T-cell (primary cell): ENCODE measurements around the gene CCDC91. TPM values are rescaled to one million over a fixed set of nuclear protein-coding genes. Genes with fewer than 3 reads are reported as not detected.

Experiments used
- ATAC-seq, 4 experiments: fragments of 200-7000 bp in 3 of 4; fragments of 150-1000 bp in 1 of 4; cut with Tn5 transposase; replicated peaks in 1 of 4; 1 replicate in 3 of 4; 2 replicates in 1 of 4; pipeline ENCODE4 v1.10.0; 2021; ENCODE audit warnings: moderate library complexity in 3 of 4, mild to moderate bottlenecking in 2 of 4, moderate number of reproducible peaks in 1 of 4
- CTCF ChIA-PET, 2 donors: fragments of 300-600 bp; sonication (Branson Sonifier 250); formaldehyde crosslinking; loops; one replicate each; lab custom pipeline; 2022; ENCODE audit warnings: antibody characterized with exemption in 2 of 2; lab: Charles Lee
- POLR2A ChIA-PET, 2 donors: fragments of 300-600 bp; sonication (Branson Sonifier 250); formaldehyde crosslinking; loops; one replicate each; lab custom pipeline; 2022; ENCODE audit warnings: antibody characterized with exemption in 2 of 2; lab: Charles Lee
- DNase-seq, 35 experiments: peaks; one replicate each; pipeline versions ENCODE4 v3.0.0 to v3.0.0-alpha.2; 2013 to 2023
- H3K27ac ChIP-seq: one replicate; pipeline ENCODE4 v1.5.1; 2013; ENCODE audit warnings: low read length
- H3K27me3 ChIP-seq, 2 experiments: replicated peaks in 1 of 2; 1 replicate in 1 of 2; 2 replicates in 1 of 2; pipeline versions ENCODE4 v1.6.1 to v1.7.0; 2013; ENCODE audit warnings: low read length in 1 of 2, mixed read lengths in 1 of 2; ENCODE audit not compliant: control insufficient read depth in 2 of 2, insufficient read depth in 2 of 2; ENCODE audit errors: extremely low read depth in 1 of 2
- H3K36me3 ChIP-seq, 2 donors: 1 replicate in 1 of 2; 2 replicates in 1 of 2; pipeline versions ENCODE4 v1.6.1 to v1.7.0; 2013; ENCODE audit warnings: low read length in 1 of 2; ENCODE audit not compliant: control insufficient read depth in 2 of 2, insufficient read depth in 1 of 2; ENCODE audit errors: extremely low read depth in 1 of 2
- H3K4me1 ChIP-seq, 2 experiments: 1 replicate in 1 of 2; 2 replicates in 1 of 2; pipeline versions ENCODE4 v1.6.1 to v1.7.0; 2013; ENCODE audit warnings: low read length in 2 of 2, mixed read lengths in 1 of 2; ENCODE audit not compliant: insufficient read depth in 2 of 2, control insufficient read depth in 1 of 2; ENCODE audit errors: extremely low read depth in 1 of 2
- H3K4me3 ChIP-seq, 2 donors: 1 replicate in 1 of 2; 2 replicates in 1 of 2; pipeline versions ENCODE4 v1.5.1 to v1.7.0; 2013; ENCODE audit warnings: mild to moderate bottlenecking in 2 of 2, low read length in 1 of 2, moderate library complexity in 1 of 2; ENCODE audit not compliant: control insufficient read depth in 1 of 2; ENCODE audit errors: extremely low read depth in 1 of 2
- H3K9me3 ChIP-seq: 2 replicates; pipeline ENCODE4 v1.7.0; 2013
- H3K27ac Mint-ChIP-seq, 2 donors: one replicate each; pipeline ENCODE4 v1.8.0; 2020 to 2021; ENCODE audit warnings: mild to moderate bottlenecking in 2 of 2, mixed read lengths in 2 of 2
- H3K27me3 Mint-ChIP-seq, 2 donors: one replicate each; pipeline ENCODE4 v1.8.0; 2021 to 2022; ENCODE audit warnings: mixed read lengths in 2 of 2
- H3K36me3 Mint-ChIP-seq: one replicate; pipeline ENCODE4 v1.8.0; 2021; ENCODE audit warnings: mixed read lengths
- H3K4me1 Mint-ChIP-seq, 3 donors: one replicate each; pipeline ENCODE4 v1.8.0; 2020 to 2022; ENCODE audit warnings: mixed read lengths in 3 of 3, mild to moderate bottlenecking in 1 of 3
- H3K4me3 Mint-ChIP-seq, 3 donors: one replicate each; pipeline ENCODE4 v1.8.0; 2020 to 2022; ENCODE audit warnings: mild to moderate bottlenecking in 3 of 3, mixed read lengths in 3 of 3, moderate library complexity in 3 of 3
- H3K9me3 Mint-ChIP-seq, 3 donors: one replicate each; pipeline ENCODE4 v1.8.0; 2020 to 2022; ENCODE audit warnings: mixed read lengths in 3 of 3
- WGBS: methylation state at CpG from one replicate; pipeline ENCODE4 v1.1.5; 2013; ENCODE audit warnings: missing lambda C conversion rate; ENCODE audit not compliant: insufficient coverage; 5-methylcytosine and 5-hydroxymethylcytosine counted together
- total RNA-seq, 35 experiments: library from RNA in 6 of 35; stranded (reverse) in 6 of 35; fragments of 120-200 nt in 1 of 35; gene quantifications; one replicate each; pipeline versions ENCODE4 v1.2.1 to v1.2.4 and lab custom pipeline; 2013 to 2026

Gene CCDC91
- total RNA-seq, 5 donors from 2014 or later (not counting 1 experiment from before 2014, with no cell fraction given): 65.7 to 73.0 (median 68.7) TPM

DNA sequence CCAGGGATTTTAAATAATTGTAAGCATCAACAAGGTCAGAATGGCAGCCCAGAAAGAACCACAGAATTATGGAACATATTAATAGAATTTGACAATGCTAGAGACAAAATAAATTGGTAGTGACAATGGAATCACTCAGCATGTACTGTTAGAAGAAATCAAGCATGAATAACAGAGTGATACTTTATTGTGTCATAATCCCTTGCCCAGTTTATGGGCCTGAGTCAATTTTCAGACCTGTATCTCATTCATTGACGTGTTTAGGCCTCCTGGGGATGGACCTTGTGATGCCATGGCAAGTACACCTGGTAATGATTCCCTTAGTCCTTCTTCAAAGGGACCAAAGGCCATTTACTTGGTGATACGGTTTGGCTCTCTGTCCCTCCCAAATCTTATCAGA, 12.8 kb upstream of the CCDC91 start:
- Mint-ChIP-seq H3K36me3 (no peaks in the 10 kb centered on the region), H3K9me3 (peaks cover 4 to 6% (median 6%) of the 10 kb centered on the region in 3 donors), H3K4me3 (no peak overlapping the region), H3K27ac (no peak overlapping the region), H3K4me1 (no peaks in the 10 kb centered on the region), H3K27me3 (peaks cover 0 to 3% of the 10 kb centered on the region in 2 donors)
- H3K4me1 ChIP-seq: no peaks in the 10 kb centered on the region
- 67% methylated on average over 1 of the region's 2 CpGs for WGBS
- ATAC-seq: no peak
- H3K27ac ChIP-seq: no peak overlapping the region
- no peaks in the 10 kb centered on the region for H3K27me3 ChIP-seq
- H3K4me3 ChIP-seq: no peak overlapping the region
- POLR2A ChIA-PET: interaction anchor here in 1 of 2 donors (0.5 kb wide), 1 partner anchor 12 kb away, joined by 5 read pairs; no protein-coding TSS in a partner anchor
- H3K36me3 ChIP-seq: no peaks in the 10 kb centered on the region
- CTCF ChIA-PET: no interaction called here
- DNase-seq: no peak
- H3K9me3 ChIP-seq: no peaks in the 10 kb centered on the region

DNA sequence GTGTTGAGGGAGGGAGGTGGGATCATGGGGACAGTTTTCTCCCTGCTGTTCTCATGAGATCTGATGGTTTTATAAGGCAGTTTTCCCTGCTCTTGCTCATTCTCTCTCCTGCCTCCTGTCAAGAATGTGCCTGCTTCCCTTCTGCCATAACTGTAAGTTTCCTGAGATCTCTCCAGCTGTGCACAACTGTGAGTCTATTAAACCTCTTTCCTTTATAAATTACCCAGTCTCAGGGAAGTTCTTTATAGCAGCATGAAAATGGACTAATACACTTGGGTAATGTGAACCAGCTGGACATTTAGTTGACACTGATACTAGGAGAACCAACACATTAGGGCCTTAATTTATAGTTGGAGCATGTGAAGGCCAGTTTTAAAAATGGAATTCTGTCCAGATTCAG, 12.4 kb upstream of the CCDC91 start:
- no peak overlapping the region for H3K4me3 Mint-ChIP-seq
- POLR2A ChIA-PET: no interaction called here
- H3K9me3 Mint-ChIP-seq: peaks cover 4 to 6% (median 6%) of the 10 kb centered on the region in 3 donors
- no peak overlapping the region for H3K27ac Mint-ChIP-seq
- Histone ChIP-seq H3K9me3 (no peaks in the 10 kb centered on the region), H3K27ac (no peak overlapping the region), H3K27me3 (no peaks in the 10 kb centered on the region), H3K4me1 (no peaks in the 10 kb centered on the region), H3K4me3 (no peak overlapping the region), H3K36me3 (no peaks in the 10 kb centered on the region)
- CTCF ChIA-PET: interaction anchor here in 1 of 2 donors (0.6 kb wide), 1 partner anchor 12 kb away, joined by 4 read pairs; no protein-coding TSS in a partner anchor
- DNase-seq: no peak
- peaks cover 0 to 3% of the 10 kb centered on the region in 2 donors for H3K27me3 Mint-ChIP-seq
- H3K36me3 Mint-ChIP-seq: no peaks in the 10 kb centered on the region
- no peak for ATAC-seq
- H3K4me1 Mint-ChIP-seq: no peaks in the 10 kb centered on the region

DNA sequence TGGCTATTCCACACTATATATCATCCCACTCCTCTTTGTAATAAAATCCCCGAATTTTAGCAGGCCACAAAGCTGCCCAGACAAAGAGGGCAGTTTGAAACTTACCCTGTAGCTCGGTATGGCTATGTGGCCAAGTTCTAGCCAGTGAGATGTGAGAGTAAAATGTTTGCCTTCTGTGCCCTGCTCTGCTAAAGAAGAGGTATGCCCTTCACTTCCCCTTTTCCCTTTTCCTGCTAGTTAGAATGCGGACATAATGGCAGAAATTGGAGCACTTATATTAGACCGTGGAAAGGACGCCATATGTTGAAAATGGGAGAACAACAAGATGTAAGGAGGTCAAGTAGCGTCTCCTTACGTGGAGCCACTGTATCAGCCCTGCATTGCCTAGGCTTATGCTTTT, 11.5 kb upstream of the CCDC91 start:
- Histone ChIP-seq H3K27me3 (no peaks in the 10 kb centered on the region), H3K27ac (no peak overlapping the region), H3K4me3 (no peak overlapping the region), H3K36me3 (no peaks in the 10 kb centered on the region), H3K4me1 (no peaks in the 10 kb centered on the region), H3K9me3 (no peaks in the 10 kb centered on the region)
- 91% methylated on average over 4 of the region's 7 CpGs for WGBS
- no peak for ATAC-seq
- H3K4me3 Mint-ChIP-seq: no peak overlapping the region
- CTCF ChIA-PET: interaction anchor here in 1 of 2 donors (1.0 kb wide), 1 partner anchor 24 kb away, joined by 3 read pairs; no protein-coding TSS in a partner anchor
- no peaks in the 10 kb centered on the region for H3K4me1 Mint-ChIP-seq
- H3K27me3 Mint-ChIP-seq: peaks cover 0 to 5% of the 10 kb centered on the region in 2 donors
- DNase-seq: no peak
- H3K36me3 Mint-ChIP-seq: no peaks in the 10 kb centered on the region
- peaks cover 4 to 10% (median 6%) of the 10 kb centered on the region in 3 donors for H3K9me3 Mint-ChIP-seq
- POLR2A ChIA-PET: interaction anchor here in 1 of 2 donors (0.6 kb wide), 1 partner anchor 996 kb away, joined by 5 read pairs; no protein-coding TSS in a partner anchor
- no peak overlapping the region for H3K27ac Mint-ChIP-seq

DNA sequence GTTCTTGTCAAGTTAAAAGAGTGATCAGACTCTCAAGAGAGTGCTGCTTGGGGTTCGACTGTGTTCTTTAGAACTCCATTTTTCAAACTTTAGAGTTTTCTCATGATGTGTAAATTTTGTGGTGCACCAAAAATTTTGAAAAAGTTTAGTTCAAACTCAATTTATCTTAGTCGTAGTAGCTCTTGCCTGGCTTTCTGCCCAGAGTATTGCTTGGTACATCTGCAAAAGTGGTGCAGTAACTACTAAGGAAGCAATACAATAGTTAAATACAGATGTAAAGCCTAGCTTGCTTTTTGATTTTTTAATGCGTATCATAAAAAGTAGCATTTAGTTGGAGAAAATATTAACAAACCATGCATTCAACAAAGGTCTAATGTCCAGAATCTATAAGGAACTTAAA, 9.5 kb upstream of the CCDC91 start:
- H3K9me3 ChIP-seq: no peaks in the 10 kb centered on the region
- no peak for DNase-seq
- Mint-ChIP-seq H3K9me3 (peaks cover 0 to 10% (median 0%) of the 10 kb centered on the region in 3 donors), H3K4me1 (no peaks in the 10 kb centered on the region), H3K36me3 (no peaks in the 10 kb centered on the region), H3K4me3 (no peak overlapping the region), H3K27ac (no peak overlapping the region), H3K27me3 (peaks cover 0 to 7% of the 10 kb centered on the region in 2 donors)
- CTCF ChIA-PET: interaction anchor here in 1 of 2 donors (1.1 kb wide), 1 partner anchor 10 kb away, joined by 3 read pairs; no protein-coding TSS in a partner anchor
- no peak overlapping the region for H3K27ac ChIP-seq
- WGBS: no CpG with 5 or more reads among the region's 3 CpGs
- no peak for ATAC-seq
- no peaks in the 10 kb centered on the region for H3K27me3 ChIP-seq
- no peaks in the 10 kb centered on the region for H3K36me3 ChIP-seq
- H3K4me1 ChIP-seq: no peaks in the 10 kb centered on the region
- POLR2A ChIA-PET: no interaction called here
- no peak overlapping the region for H3K4me3 ChIP-seq

DNA sequence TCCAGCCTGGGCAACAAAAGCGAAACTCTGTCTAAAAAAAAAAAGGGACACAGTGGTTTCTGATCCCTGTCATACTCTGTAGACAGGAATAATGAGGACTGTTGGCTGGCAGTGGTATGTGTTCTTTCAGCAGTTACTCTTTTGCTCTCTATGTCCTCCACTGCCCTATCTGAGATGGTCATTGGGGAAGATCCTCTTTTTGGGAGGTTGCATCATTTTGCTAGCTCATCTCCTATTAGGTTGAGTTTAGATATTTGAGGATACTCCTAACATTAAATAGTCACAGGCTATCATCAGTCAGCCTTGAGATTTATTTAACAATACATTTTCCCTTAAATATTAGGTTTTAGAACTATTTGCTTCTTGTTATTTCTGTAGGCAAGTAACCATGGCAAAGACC, 5.9 kb upstream of the CCDC91 start:
- no peak overlapping the region for H3K4me3 Mint-ChIP-seq
- no peaks in the 10 kb centered on the region for H3K36me3 ChIP-seq
- ATAC-seq (no peak), DNase-seq (no peak)
- no peak overlapping the region for H3K27ac ChIP-seq
- H3K4me1 ChIP-seq: peaks cover 0 to 2% of the 10 kb centered on the region in 2 experiments
- H3K9me3 Mint-ChIP-seq: peaks cover 0 to 10% (median 0%) of the 10 kb centered on the region in 3 donors
- WGBS: no CpG with 5 or more reads among the region's 1 CpG
- peaks cover 19 to 21% (median 19%) of the 10 kb centered on the region in 3 donors for H3K4me1 Mint-ChIP-seq
- no peak overlapping the region for H3K27ac Mint-ChIP-seq
- ChIA-PET CTCF (no interaction called here), POLR2A (no interaction called here)
- no peaks in the 10 kb centered on the region for H3K9me3 ChIP-seq
- H3K27me3 Mint-ChIP-seq: peaks cover 0 to 7% of the 10 kb centered on the region in 2 donors
- H3K4me3 ChIP-seq: no peak overlapping the region
- peaks cover 6% of the 10 kb centered on the region for H3K36me3 Mint-ChIP-seq
- H3K27me3 ChIP-seq: no peaks in the 10 kb centered on the region

DNA sequence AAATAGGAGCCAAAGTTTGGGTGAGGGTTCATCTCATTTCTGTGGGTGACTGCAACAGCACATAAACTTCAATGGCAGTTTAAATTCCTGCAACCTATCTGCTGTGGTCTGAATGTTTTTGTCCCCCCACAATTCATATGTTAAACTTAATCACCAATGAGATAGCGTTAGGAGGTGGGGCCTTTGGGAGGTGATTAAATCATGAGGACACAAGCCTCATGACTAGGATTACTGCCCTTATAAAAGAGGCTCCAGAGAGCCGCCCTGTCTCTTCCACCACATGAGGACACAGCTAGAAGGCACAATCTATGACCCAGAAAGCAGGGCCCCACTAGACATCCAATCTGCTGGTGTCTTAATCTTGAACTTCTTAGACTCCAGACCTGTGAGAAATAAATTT, 3.8 kb upstream of the CCDC91 start:
- no peaks in the 10 kb centered on the region for H3K27me3 ChIP-seq
- H3K36me3 ChIP-seq: no peaks in the 10 kb centered on the region
- peaks cover 6% of the 10 kb centered on the region for H3K36me3 Mint-ChIP-seq
- H3K4me3 Mint-ChIP-seq: no peak overlapping the region
- peaks cover 10 to 14% of the 10 kb centered on the region in 2 experiments for H3K4me1 ChIP-seq
- H3K27ac ChIP-seq: no peak overlapping the region
- H3K9me3 Mint-ChIP-seq: peaks cover 0 to 7% (median 0%) of the 10 kb centered on the region in 3 donors
- H3K9me3 ChIP-seq: no peaks in the 10 kb centered on the region
- peaks cover 0 to 6% of the 10 kb centered on the region in 2 donors for H3K27me3 Mint-ChIP-seq
- ATAC-seq: no peak
- CTCF ChIA-PET: interaction anchor here in 1 of 2 donors (0.5 to 0.7 kb wide), 2 partner anchors 50 to 513 kb away, joined by 3 to 5 read pairs; no protein-coding TSS in a partner anchor
- no peak overlapping the region for H3K27ac Mint-ChIP-seq
- no peak for DNase-seq
- POLR2A ChIA-PET: interaction anchor here (0.6 to 0.7 kb wide), 2 partner anchors 35 to 66 kb away, joined by 3 to 6 read pairs; no protein-coding TSS in a partner anchor
- H3K4me1 Mint-ChIP-seq: peaks cover 32 to 36% (median 36%) of the 10 kb centered on the region in 3 donors
- no peak overlapping the region for H3K4me3 ChIP-seq
- 83% methylated on average over 1 of the region's 2 CpGs for WGBS
